HL-60 (cell line): ENCODE measurements around the gene VPS18.

Experiments
- CTCF ChIP-seq: IDR thresholded peaks from one replicate; pipeline ENCODE4 v1.5.1; 2011; ENCODE audit warnings: low read length, control low read depth, inconsistent platforms; ENCODE audit not compliant: insufficient read depth
- POLR2AphosphoS5 ChIP-seq: IDR thresholded peaks from 2 replicates; pipeline ENCODE4 v1.6.1; 2012; ENCODE audit warnings: low read depth

GRCh38 chr15:40902605-40903561 lies 8.6 kb downstream of the VPS18 start:
- TF ChIP-seq CTCF (no peak), POLR2AphosphoS5 (peak; percentile 97)
